HG03135 (cell line): ENCODE results near the gene WNT7A.

ENCODE experiments used
- ATAC-seq: cut with Tn5 transposase; IDR thresholded peaks from one replicate; pipeline ENCODE4 v1.9.1; 2021; ENCODE audit warnings: mild to moderate bottlenecking, moderate library complexity; ENCODE audit not compliant: unreplicated experiment

WNT7A gene

DNA sequence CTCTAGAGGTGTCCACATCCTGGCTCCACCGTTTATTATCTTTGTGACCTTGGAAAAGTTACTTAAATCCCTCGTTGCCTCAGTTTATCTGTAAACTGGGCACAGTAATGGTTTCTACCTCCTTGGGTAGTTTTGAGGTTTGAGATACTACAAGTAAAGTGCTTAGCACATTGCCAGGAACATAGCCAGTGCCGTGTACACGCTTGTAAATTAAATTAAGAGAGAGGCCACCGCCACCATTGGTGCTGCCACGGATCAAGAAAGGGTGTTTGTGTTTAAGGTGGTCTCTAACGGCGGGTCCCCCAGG lies 5.8 kb upstream of the WNT7A start:
- no peak for ATAC-seq

DNA sequence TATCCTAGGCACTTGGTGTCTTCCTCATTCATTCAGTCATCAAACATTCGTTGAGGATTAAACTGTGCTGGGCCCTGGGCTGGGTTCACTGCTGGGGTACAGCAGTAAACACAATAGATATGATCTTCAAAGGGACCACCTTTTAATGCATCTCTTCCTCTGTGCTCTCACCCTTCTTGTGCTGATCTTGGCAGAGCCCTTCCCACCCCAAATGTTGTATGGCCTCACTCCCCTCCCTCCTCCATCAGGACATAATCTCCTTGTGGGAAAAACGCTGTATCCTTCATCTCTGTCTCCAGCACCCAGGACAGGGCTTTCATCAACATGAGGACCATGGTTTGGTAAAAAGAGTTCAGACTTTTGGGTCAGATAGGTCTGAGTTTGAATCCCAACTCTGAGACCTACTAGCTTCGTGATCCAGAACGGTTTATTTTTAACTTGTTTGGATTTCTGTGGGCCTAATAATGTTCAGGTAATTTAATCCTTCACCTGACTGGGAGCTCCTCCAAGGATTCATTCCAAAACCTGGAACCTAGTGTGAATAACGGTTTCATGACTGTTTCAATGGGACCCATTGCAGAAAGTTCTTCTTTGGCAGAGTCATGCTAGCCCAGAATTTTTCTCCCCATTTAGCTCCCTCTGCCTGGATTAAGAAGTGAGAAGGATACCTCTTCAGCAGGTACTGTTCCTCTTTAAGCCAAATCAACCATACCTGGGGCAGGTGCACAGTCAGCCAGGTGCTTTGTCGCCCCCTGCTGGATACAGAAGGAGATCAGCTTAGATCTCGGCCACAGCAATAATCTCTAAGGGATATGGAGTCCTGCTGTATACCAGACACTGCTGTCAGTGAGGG lies 5.2 kb upstream of the WNT7A start:
- no peak for ATAC-seq

DNA sequence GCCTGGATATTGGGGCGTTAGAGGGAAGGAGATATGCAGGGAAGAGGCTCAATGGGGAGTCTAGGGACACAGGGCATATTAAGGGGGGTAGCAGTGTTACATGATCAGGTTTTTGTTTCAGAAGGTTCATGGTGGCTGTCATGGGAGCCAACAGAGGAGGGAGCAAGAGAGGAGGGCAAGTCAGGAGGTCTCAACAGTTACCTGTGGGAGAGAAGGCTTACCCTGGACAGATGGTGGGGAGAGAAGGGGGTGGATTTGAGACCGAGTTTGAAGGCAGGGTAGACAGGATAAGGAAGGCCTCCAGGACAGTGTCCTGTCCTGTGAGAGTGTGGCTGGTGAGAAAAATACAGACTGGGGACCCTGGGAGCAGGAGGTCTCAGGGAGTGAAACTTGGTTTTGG lies 3.8 kb upstream of the WNT7A start:
- ATAC-seq, result no peak

DNA sequence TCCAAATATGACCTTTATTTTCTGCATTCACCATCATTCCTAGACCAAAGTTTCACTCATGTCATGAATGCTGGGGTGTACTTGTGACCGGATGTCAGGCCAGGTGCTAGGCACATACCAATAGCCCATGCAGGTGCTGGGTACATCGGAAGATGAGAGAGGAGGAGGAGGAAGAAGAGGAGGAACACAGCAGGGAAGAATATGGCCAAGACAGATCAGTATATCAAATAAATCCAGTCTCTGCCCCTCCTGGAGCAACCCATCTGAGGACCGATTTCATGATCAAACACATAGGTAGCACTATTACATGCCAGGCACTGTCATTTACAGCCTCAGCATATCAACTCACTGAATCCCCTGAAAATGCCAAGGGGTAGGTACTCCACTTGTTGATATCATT lies 3.0 kb upstream of the WNT7A start:
- no peak for ATAC-seq

DNA sequence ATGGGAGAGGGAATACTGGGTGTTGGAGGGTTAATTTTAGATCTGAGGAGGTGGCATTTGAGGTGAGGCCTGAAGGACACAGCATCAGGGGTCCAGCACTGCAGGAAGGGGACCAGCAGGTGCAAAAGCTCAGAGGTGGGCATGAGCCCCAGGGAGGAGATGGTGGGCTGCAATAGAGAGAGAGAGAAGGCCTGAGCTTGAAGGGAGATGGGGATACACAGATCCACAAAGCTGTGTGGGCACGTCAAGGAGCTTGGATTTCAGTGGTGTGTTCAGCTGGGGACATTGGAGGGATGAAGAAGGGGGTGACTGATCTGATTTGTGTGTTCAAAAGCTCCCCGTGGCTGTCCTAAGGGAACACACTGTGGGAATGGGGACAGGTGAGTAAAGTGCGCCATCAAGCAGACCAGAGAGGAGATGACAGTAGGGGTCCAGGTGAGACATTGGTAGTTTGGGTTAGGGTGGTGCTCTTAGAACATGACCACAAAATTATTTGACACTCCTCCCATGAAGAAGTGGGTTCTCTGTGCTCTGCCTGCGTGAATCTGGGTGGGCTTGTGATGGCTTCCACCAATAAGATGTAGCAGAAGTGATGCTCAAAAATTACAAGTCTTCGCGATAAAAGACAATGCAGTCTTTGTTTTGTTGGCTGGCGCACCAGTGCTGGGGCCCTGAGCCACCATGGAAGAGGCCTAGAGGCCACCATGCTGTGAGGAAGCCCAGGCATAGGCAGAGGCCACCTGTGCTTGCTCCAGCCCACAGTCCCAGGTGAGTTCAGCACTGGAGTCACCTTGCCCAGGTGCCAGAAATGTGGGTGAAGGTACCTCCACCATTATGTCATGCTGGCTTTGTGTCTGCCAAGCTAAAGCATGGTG lies 1.9 kb upstream of the WNT7A start:
- no peak for ATAC-seq

DNA sequence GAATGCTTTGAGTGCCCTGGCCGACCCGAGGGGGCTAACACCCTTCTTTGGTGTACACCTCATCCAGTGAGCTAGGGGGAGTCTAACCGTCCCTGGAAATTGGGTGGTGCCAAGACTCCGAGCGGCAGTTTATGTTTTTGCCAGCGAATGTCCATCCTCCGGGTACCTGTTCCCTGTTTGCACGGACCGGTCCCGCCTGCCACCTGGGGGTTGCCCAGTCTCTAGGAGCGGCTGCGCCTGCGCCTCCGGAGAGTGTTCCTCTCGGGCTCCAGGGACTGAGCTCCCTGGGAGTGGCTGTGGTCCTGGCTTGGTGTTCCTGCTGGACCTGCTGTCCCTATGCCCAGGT lies 913 bp upstream of the WNT7A start:
- no peak for ATAC-seq

DNA sequence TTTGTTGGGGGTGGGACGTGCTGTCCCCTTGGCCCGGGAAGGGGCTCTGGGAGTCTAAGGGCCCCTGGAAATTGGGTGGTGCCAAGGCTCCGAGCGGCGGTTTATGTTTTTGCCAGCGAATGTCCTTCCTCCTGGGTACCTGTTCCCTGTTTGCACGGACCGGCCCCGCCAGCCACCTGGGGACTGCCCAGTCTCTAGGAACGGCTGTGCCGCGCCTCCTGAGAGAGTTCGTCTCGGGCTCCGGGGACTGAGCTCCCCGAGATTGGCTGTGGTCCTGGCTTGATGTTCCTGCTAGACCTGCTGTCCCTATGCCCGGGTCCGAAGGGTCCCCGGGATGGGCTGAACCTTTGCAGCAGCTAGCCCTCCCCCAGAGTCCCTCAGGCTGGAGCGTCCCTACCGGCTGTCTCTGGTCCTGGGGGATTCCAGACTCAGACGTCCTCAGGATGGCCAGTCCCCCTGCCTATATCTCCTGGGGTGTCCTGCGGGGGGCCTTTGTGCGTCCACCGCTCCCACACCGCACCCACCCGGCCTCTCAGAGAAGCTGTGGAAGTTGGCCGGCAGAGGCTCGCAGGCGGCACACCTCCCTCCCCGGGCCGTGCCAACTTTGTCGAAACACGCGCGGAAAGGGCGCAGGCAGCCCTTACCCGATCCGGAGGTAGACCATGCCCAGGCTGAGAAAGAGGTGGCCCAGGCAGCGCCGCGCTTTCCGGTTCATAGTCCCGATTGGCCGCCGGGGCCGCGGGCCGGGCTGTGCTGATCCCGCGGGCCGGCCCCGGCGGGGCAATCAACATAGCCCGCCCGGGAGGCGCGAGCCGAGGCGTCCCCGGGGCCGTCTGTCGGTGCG lies 547 bp downstream of the WNT7A start:
- no peak for ATAC-seq

DNA sequence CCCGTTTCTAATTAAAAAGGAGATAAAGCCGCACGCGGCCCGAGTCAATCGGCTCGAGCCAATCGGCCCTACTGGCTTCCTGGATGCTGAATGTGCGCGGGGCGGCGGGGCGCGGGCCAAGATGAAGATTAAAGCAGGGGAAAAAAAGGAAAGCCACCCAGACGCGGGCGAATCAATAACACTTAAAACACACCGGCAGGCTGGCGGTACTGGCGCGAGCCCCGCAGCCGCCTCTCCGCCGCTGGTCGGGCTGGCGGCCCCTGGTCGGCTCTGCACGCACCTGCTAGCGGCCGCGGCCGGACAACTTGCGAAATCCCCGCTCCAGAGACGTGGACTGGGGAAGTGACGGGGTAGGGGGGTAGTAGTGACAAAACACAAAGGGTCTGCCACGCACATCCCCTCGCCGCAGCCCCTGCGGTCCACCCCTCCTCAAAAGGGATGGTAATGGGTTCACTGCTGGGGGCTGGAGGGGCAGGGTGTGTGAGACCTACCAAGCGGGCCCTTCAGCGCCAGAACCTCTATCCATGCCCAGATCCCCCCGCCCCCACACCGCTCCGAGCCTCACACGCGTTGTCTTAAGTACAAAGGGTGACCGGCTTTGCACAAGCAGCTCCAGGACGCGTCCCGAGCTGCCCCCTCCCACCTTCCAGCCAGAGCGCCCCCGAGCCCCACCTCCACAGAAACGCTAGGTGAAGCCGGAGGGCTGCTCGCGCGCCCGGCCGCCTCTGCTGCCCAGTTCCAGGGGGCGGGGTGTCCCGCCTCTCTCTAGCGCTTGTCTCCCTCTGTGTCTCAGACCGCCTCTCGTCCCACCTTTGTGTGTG lies 1.4 kb downstream of the WNT7A start:
- ATAC-seq, result no peak

DNA sequence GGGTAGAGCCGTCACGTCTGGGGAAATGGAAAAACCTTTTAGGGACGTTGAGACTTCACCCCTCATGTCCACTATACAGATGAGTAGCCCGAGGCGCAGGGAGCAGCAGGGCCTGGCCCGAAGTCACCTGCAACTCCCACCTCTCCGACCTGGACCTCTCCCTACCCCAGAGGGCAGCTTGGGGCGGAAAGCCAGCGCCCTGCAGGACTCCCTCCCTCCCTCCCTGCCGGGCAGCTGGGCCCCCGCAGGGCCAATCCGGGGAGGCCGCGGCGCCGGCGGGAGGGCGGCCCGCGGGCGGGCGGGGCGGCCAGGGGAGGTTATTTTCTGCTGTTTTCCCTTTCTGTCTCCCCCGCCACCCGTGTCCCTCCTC lies 2.0 kb downstream of the WNT7A start:
- no peak for ATAC-seq

DNA sequence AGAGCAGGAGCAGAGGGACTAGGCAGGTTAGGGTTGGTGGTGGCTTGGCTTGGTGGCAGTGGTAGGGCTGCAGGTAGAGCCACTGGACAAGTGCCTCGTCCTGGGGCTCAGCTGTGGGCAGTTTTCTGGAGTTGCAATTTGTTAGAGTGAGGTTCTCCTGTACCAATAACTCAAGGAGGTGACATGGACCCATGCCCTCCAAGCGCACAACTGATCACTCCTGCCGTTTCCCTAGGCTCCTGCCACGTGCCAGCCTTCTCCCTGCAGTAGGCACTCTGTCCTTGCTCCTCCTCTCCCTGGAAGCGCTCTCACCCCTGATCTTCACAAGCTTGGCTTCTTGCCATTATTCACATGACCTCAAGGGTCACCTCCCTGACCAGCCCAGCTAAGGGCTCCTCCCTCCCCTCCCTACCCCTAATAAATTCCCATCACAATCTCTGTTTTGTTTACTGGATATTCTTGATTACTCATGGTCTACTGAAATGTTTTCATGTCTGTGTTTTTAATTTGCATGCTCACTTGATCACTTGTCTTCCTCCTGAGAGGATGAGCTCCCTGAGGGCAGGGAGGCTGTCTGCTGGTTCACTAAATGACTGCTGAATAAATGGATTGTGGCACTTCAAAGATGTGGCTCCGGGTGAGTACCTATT lies 3.3 kb downstream of the WNT7A start:
- ATAC-seq, result no peak

DNA sequence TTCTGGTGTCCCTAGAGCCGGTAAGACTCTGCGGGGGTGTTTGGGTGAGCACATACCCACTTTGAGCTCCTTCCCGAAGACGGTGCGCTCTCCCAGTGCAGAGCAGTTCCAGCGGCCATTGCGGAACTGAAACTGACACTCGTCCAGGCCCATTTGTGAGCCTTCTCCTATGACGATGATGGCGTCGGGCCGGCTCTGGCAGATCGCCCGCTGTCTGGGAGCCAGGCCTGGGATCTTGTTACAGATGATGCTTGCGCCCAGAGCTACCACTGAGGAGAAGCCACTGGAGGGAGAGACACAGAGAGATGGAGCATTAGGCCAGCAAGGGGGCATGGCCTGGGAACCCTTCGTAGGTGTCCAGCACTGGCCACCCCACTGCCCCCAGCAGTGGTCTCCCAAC lies 5.0 kb downstream of the WNT7A start:
- ATAC-seq, result no peak

DNA sequence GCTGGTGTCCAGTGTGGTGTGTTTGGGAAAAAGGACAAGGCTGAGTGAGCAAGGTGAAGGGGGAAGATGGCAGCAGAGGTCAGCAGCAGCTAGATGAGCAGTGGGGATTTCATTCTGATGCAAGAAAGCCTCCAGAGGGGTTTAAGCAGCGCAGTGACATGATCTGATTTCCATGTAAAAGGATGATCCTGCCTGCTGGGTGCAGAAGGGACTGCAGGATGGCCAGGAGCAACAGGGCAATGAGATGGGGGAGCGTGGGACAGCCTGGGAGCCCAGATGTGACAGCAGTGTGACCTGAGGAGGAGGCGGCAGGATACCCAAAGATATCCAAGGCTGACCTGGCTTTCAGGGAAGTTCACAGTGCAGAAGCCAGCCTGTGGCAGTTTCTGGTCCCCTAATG lies 6.1 kb downstream of the WNT7A start:
- no peak for ATAC-seq

DNA sequence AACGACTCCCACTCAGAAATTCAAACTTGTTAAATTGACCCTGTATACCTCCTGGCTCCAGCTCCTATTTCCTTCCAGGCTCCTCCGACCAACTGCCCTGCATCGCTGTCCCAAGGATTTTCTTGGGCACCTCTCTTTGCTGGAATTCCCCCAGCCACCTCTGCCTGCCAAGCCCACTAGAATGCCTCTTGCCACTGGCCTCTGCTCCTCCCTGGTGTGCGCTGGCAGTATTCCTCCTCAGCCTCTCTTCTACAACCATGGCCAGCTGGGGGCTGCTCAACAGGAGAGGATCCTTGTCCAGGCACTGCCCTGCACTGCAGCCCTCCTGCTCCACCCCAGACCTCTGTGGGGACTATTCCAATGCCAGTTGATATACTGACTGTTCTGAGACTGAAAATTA lies 7.4 kb downstream of the WNT7A start:
- ATAC-seq, result no peak

DNA sequence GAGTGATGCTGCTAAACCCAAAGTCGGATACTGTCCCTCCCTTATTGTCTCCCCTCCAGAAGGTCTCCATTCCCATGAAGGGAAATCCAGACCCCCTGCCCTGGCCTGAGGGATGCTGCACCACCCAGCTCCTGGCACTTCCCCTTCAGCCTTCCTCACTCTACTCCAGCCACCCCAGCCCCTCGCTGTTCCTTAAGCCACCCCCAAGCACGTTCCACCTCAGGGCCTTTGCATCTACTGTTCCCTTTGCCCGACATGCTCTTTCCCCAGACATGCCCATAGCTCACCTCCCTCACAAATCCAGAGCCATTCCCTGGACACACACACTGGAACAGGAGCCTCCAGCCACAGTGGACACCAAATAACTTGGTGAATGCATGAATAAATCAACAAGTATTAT lies 8.1 kb downstream of the WNT7A start:
- no peak for ATAC-seq

DNA sequence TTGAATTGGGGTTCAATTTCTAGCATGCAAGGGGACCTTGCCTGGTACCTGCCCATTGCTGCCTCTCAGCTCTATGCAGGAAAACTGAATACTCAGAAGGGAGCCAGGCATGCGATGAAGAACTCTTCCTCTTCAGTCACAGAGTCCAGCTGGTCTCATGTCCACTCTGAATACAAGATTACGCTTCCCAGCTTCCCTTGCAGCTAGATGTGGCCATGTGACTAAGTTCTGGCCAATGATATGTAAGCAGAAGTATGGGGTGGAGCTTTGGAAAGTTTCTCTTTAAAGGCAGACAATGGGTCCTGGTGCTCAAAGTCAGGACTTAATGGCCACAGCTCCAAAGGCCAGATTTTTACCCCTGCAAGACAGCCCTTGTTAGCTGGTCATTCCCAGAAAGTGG lies 9.0 kb downstream of the WNT7A start:
- no peak for ATAC-seq

DNA sequence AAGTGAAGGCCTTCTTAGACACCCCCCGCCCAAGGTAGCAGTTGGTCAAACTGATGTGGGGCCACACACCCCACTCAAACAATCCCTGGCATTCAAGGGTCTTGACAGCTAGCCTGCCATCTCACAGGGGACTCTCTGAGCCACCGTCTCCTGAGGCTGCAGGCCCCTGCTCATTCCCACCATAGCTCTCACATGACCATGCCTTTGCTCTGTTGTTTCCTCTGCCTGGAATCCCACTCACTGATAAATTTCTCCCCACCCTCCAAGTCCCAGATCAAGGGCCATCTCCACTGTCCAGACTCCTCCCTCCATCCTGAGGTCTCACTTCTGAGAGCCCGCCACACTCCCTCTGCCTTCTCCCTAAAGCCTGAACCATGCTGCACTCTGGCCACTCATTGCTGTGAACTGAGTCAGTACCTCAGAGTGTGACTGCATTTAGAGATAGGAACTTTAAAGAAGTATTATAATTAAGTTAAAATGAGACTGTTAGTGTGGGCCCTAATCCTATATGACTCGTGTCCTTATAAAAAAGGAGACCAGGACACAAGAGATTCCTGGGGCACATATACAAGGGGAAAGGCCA lies 10.0 kb downstream of the WNT7A start:
- no peak for ATAC-seq

DNA sequence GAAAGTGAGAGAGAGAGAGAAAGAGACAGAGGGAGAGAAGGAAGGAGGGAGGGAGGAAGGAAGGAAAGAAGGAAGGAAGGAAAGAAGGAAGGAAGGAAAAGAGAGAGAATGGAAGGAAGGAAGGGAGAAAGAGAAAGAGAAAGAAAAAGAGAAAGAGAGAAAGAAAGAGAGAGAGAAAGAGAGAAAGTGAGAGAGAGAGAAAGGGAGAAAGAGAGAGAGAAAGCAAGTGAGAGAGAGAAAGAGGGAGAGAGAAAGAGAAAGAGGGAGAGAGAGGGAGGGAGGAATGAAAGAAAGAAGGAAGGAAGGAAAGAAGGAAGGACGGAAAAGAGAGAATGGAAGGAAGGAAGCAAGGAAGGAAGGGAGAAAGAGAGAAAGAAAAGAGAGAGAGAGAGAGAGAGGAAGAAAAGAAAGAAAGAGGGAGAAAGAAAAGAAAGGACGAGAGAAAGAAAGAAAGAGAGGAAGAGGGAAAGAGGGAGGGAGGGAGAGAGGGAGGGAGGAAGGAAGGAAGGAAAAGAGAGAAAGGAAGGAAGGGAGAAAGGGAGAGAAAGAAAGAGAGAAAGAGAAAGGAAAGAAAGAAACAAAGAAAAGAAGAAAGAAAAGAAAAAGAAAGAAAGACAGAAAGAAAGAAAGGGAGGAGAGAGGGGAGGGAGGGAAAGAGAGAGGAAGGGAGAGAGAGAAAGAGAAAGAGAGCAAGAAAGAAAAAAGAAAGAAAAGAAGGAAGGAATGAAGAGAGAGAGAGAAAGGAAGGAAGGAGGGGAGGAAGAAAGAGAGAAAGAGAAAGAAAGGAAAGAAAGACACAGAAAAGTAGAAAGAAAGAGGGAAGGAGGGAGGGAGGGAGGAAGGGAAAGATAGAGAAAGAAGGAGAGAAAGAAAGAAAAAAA lies 10.8 kb downstream of the WNT7A start:
- no peak for ATAC-seq

DNA sequence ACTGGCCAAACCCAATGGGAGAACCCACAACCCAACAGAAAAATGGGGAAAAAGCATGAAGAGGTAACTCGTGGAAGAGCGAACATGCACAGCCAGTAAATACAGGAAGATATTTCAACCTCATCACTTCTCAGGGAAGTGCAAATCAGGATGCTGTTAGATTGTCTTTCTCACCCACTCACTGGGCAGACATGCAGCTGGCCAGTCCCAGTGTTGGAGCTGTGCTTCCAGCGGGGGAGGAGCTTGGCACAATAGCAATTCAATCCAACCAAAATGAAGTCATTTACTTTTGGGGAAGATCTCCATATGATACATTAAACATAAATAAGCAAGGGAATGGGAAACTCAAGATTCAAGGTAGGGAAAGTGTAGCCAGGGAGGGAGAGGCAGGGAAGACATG lies 12.1 kb downstream of the WNT7A start:
- no peak for ATAC-seq
